Coronary artery (tissue), 2 donors: Measurements from ENCODE around the gene OMG.
"Not testable (repeated sequence)": the region's sequence is repeated elsewhere in the genome, so short reads cannot be mapped to it uniquely, and the experiment has no call there.

Source experiments
- DNase-seq: peaks from one replicate; pipeline ENCODE4 v3.0.0-alpha.2; 2017; ENCODE audit warnings: low spot score
- H3K27ac ChIP-seq, 2 donors: fragments of 200-600 bp; sonication (generic); one replicate each; pipeline ENCODE4 v1.5.1; 2016 to 2019
- H3K4me3 ChIP-seq: fragments of 200-600 bp; sonication (generic); 2 replicates; pipeline ENCODE4 v1.5.1; 2016; ENCODE audit warnings: mild to moderate bottlenecking, moderate library complexity
- CTCF ChIP-seq: fragments of 200-600 bp; sonication (generic); IDR thresholded peaks from one replicate; pipeline ENCODE4 v1.5.1; 2019; ENCODE audit warnings: antibody characterized with exemption

The OMG gene

DNA sequence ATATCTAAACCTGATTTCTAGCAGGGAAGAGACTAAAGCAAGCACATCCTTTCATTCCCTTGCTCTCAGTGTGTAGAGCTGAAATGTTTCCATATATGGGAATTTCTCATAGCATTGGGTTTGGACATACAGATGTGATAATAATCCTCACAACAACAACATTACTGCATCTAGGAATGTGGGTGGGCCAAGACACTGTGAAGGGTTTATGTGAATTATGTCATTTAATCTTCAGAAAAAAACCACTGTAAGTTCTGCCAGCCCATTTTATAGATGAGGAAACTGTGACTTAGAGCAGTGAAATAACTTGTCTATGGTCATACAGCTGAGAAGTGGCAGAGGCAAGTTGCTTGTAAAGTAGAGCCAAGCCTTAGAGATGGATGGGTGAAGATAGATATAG is 5.2 kb downstream of the OMG start:
- DNase-seq, result no peak
- Histone ChIP-seq H3K4me3 (no peak overlapping the region), H3K27ac (no peak overlapping the region)
- TF ChIP-seq CTCF, result no peak

GRCh38 chr17:31289790-31290189 is 7.2 kb downstream of the OMG start:
- Histone ChIP-seq H3K27ac (no peak overlapping the region), H3K4me3 (no peak overlapping the region)
- no peak for DNase-seq
- TF ChIP-seq CTCF, result no peak

GRCh38 chr17:31287932-31288331 is 9.1 kb downstream of the OMG start:
- not testable (repeated sequence) for H3K4me3 ChIP-seq, H3K27ac ChIP-seq, DNase-seq

DNA sequence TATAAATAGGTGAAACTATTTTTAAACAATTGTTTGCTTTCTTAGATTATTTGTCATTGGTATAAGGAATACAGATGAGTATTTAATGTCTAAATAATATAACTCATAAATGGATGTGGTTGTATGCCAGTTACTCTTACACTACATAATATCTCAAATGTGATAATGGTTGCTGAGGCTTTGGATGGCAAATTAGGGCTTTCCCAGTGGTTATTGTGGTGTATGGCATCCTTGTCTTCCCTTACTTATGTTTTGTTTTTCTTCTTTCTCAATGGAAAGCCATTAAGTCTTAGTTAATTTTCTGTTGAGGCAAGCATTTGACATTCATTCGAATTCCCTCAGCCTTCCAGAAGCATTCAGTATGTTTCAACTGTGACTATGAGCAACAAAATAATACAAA is 10.5 kb downstream of the OMG start:
- H3K4me3 ChIP-seq, result no peak overlapping the region
- H3K27ac ChIP-seq, result no peak overlapping the region
- TF ChIP-seq CTCF, result no peak
- no peak for DNase-seq

DNA sequence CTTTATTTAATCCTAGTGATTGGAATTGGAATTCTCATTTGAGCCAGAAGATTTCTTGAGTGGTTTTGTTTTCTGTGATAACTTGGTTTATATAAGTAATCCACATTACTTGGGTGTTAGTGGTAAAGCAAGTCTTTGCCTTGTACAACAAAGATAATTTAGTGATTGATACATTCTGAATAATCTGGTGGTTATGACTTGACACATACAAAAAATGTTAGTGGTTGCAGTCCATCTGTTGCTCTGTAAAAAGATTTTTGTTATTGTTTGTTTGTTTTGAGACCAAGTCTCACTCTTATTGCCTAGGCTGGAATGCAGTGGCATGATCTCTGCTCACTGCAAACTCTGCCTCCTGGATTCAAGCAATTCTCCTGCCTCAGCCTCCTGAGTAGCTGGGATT is 13.2 kb downstream of the OMG start:
- no peak overlapping the region for H3K27ac ChIP-seq
- H3K4me3 ChIP-seq, result no peak overlapping the region
- no peak for DNase-seq
- no peak for TF ChIP-seq CTCF

DNA sequence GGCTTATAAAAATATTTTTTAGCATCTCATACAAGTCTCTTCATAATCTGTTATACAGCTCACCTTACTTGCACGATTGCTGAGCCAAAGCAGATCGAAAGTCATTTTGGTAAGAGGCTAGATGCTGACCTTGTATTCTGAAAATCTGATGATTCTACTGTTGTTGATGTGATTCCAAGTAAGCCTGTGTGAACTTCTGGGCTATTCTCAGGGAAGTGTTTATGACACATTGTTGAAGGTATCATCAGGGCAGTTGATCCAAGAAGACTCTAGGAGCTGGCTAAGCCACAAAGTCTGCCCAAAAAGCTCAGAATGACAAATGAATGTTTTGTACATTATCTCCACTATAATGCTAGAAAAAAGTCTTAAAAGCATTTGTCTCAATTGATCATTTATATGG is 16.0 kb downstream of the OMG start:
- no peak for DNase-seq
- Histone ChIP-seq H3K27ac (no peak overlapping the region), H3K4me3 (no peak overlapping the region)
- no peak for TF ChIP-seq CTCF

DNA sequence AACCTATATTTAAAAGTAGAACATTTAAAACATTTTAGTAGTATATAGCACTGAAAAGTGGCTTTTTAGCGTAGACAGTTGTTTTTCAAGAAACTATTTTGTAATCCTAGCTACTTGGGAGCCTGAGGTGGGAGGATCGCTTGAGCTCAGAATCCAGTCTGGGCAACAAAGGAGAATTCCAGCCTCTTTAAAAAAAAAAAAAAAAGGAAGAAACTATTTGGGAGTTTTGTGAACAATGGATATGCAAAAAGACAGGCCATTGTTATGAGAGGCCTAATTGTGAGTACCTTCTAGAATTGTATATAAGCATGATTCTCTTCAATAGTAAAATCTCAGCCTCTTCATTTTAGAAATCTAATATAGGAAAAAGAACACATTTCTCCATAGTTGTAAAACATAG is 17.6 kb downstream of the OMG start:
- H3K27ac ChIP-seq, result no peak overlapping the region
- TF ChIP-seq CTCF, result no peak
- no peak for DNase-seq
- no peak overlapping the region for H3K4me3 ChIP-seq

DNA sequence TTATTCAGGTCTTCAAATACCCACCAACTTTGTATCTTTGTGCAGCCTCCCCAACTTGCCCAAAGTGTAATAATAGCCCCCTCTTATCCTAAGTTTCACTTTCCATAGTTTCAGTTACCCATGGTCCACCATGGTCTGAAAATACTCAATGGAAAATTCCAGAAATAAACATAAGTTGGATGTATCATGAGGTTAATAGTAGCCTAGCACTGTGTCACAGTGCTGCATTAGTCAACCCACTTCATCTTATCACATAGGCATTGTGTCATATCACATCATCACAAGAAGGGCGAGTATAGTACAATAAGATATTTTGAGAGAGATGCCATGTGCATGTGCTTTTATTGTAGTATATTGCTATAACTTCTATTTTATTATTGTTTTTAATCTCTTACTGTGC is 21.9 kb downstream of the OMG start:
- no peak overlapping the region for H3K27ac ChIP-seq
- no peak for TF ChIP-seq CTCF
- H3K4me3 ChIP-seq, result no peak overlapping the region
- DNase-seq, result no peak
